Fibroblast of lung (primary cell): Measurements from ENCODE around the gene RPS15. TPM values are rescaled to one million over a fixed set of nuclear protein-coding genes. Genes with fewer than 3 reads are reported as not detected.

Experiments used
- DNase-seq, 2 donors: peaks; one replicate each; pipeline versions ENCODE4 v3.0.0 to v3.0.0-alpha.2; 2010; ENCODE audit warnings: low read depth in 2 of 2
- H2AFZ ChIP-seq: 2 replicates; pipeline ENCODE4 v1.5.1; 2012; ENCODE audit warnings: low read length, control low read depth, inconsistent platforms
- H3K27ac ChIP-seq: 2 replicates; pipeline ENCODE4 v1.5.1; 2011; ENCODE audit warnings: low read length, control low read depth; ENCODE audit not compliant: insufficient read depth
- H3K27me3 ChIP-seq: 2 replicates; pipeline ENCODE4 v1.5.1; 2011; ENCODE audit warnings: mild to moderate bottlenecking, low read length; ENCODE audit not compliant: control insufficient read depth, insufficient read depth
- H3K36me3 ChIP-seq: 2 replicates; pipeline ENCODE4 v1.5.1; 2011; ENCODE audit warnings: low read length; ENCODE audit not compliant: control insufficient read depth, insufficient read depth
- H3K4me1 ChIP-seq: 2 replicates; pipeline ENCODE4 v1.5.1; 2011; ENCODE audit warnings: low read length; ENCODE audit not compliant: control insufficient read depth, insufficient read depth; ENCODE audit errors: extremely low read depth
- H3K4me2 ChIP-seq: 2 replicates; pipeline ENCODE4 v1.5.1; 2011; ENCODE audit warnings: low read length, control low read depth; ENCODE audit not compliant: insufficient read depth; ENCODE audit errors: extremely low read depth
- H3K4me3 ChIP-seq, 4 experiments: fragments of 200-600 bp in 1 of 4; sonication (generic) in 1 of 4; replicated peaks in 1 of 4; 2 replicates each; pipeline ENCODE4 v1.5.1; 2011 to 2016; ENCODE audit warnings: low read length in 4 of 4, low read depth in 3 of 4, mild to moderate bottlenecking in 3 of 4, control low read depth in 2 of 4, inconsistent platforms in 1 of 4, mixed read lengths in 1 of 4; ENCODE audit not compliant: insufficient read depth in 1 of 4; ENCODE audit errors: control extremely low read depth in 1 of 4
- H3K79me2 ChIP-seq: 2 replicates; pipeline ENCODE4 v1.5.1; 2012; ENCODE audit warnings: mild to moderate bottlenecking, low read length, inconsistent platforms; ENCODE audit not compliant: control insufficient read depth, insufficient read depth
- H3K9ac ChIP-seq: 2 replicates; pipeline ENCODE4 v1.5.1; 2011; ENCODE audit warnings: mild to moderate bottlenecking, low read length, control low read depth; ENCODE audit not compliant: insufficient read depth
- H3K9me3 ChIP-seq: 2 replicates; pipeline ENCODE4 v1.5.1; 2012; ENCODE audit warnings: low read depth, low read length; ENCODE audit not compliant: control insufficient read depth, insufficient read depth
- H4K20me1 ChIP-seq: 2 replicates; pipeline ENCODE4 v1.5.1; 2011; ENCODE audit warnings: low read length; ENCODE audit not compliant: control insufficient read depth, insufficient read depth; ENCODE audit errors: extremely low read depth
- EZH2 ChIP-seq: IDR thresholded peaks from 2 replicates; pipeline ENCODE4 v1.5.1; 2012; ENCODE audit warnings: low read length, control low read depth, mild to moderate bottlenecking; ENCODE audit errors: missing control alignments
- polyA plus RNA-seq, 2 donors: library from polyadenylated mRNA; depleted of rRNA in 1 of 2; stranded (reverse) in 1 of 2; unstranded in 1 of 2; fragments of >200 nt; gene quantifications; 2 replicates each; pipeline ENCODE4 v1.2.1, GENCODE V29; 2011 to 2012; ENCODE audit warnings: missing spikeins in 1 of 2
- total RNA-seq: library from RNA; depleted of rRNA; stranded (reverse); fragments of >200 nt; gene quantifications from 2 replicates; pipeline ENCODE4 v1.2.1, GENCODE V29; 2014
- TF ChIP-seq, protein P1 (sequence below), 2 donors: IDR thresholded peaks in 1 of 2; conservative IDR thresholded peaks in 1 of 2; 1 replicate in 1 of 2; 2 replicates in 1 of 2; pipeline ENCODE4 v1.5.1; 2011 to 2012; ENCODE audit warnings: low read length in 2 of 2, control low read depth in 1 of 2, inconsistent platforms in 1 of 2, low read depth in 1 of 2, mild to moderate bottlenecking in 1 of 2

Gene RPS15
- total and polyA plus RNA-seq, 2 donors (not counting 1 experiment from before 2014, with no cell fraction given), result 369 to 878 TPM

DNA sequence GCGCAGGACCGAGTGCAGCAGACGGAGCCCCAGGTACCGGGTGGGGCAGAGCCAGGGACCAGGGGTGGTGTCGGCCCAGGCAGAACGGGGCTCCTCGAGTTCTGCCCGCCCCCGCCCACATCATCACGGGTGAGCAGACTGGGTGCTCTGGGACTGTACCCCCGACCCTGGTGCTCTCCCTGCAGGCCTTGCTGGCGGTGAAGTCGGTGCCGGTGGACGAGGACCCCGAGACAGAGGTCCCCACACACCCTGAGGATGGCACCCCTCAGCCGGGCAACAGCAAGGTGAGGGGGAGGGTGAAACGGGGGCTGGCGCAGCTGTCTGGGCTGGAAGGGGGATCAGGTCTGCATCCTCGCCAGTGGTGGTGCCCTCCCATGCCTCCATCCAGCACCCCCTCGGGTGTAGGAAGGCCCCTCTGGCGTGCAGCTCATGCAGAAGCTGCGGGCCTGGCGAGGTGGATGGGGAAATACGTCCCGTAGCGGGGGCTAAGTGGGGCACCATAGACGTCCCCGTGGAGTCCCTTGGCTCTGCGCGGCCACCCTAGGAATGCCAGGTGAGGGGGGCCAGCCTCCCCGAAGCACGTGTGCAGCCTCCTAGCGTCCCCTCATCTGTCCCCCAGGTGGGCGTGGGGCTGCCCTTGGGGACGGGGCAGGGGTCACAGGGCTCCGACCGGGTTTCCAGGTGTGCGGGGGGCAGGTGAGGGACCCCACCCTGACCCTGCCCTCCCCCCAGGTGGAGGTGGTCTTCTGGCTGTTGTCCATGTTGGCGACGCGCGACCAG lies 18.1 kb downstream of the RPS15 start:
- H3K9me3 ChIP-seq, result no peaks in the 10 kb centered on the region
- H3K4me3 ChIP-seq, result no peak overlapping the region
- H3K4me2 ChIP-seq, result no peak overlapping the region
- H3K36me3 ChIP-seq, result no peaks in the 10 kb centered on the region
- H2AFZ ChIP-seq, result no peak overlapping the region
- peak; percentile 56 for TF ChIP-seq EZH2
- TF ChIP-seq, protein P1, sequence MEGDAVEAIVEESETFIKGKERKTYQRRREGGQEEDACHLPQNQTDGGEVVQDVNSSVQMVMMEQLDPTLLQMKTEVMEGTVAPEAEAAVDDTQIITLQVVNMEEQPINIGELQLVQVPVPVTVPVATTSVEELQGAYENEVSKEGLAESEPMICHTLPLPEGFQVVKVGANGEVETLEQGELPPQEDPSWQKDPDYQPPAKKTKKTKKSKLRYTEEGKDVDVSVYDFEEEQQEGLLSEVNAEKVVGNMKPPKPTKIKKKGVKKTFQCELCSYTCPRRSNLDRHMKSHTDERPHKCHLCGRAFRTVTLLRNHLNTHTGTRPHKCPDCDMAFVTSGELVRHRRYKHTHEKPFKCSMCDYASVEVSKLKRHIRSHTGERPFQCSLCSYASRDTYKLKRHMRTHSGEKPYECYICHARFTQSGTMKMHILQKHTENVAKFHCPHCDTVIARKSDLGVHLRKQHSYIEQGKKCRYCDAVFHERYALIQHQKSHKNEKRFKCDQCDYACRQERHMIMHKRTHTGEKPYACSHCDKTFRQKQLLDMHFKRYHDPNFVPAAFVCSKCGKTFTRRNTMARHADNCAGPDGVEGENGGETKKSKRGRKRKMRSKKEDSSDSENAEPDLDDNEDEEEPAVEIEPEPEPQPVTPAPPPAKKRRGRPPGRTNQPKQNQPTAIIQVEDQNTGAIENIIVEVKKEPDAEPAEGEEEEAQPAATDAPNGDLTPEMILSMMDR (conservative IDR thresholded peaks at IDR 0.05 in 1 of 2, IDR thresholded peaks at IDR 0.05 in 1 of 2; ENCODE audit: low read depth in 1 of 2, low read length in 2 of 2), result no peak
- H3K79me2 ChIP-seq, result no peaks in the 10 kb centered on the region
- peaks cover 38% of the 10 kb centered on the region for H3K27me3 ChIP-seq
- no peak overlapping the region for H3K9ac ChIP-seq
- DNase-seq, result no peak
- H3K4me1 ChIP-seq, result peaks cover 3% of the 10 kb centered on the region
- H4K20me1 ChIP-seq, result no peaks in the 10 kb centered on the region
- H3K27ac ChIP-seq, result no peak overlapping the region

DNA sequence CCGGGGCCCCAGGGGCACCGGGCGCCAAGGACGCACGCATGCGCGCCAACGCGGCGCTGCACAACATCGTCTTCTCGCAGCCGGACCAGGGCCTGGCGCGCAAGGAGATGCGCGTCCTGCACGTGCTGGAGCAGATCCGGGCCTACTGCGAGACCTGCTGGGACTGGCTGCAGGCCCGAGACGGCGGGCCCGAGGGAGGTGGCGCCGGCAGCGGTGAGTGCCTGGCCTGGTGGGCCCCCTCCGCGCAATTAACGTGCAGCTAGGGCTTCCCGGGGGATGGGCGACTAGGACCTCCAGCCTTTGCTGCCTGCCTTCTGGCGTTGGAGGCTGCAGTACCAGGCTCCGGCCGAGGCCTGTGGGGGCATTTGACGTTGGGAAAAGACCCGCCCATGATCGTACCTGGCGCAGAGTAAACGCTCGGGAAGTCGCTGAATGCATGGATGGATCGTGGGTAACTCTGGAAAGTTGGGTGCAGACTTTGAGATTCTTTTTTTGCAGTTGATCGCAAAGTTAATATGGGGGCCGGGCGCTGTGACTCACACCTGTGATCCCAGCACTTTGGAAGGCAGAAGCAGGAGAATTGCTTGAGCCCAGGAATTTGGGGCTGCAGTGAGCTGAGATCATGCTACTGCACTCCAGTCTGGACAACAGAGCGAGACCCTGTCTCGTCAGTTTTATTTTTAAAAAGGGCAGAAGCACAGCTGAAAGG lies 19.0 kb downstream of the RPS15 start:
- H3K27ac ChIP-seq, result no peak overlapping the region
- no peak for DNase-seq
- no peak overlapping the region for H2AFZ ChIP-seq
- H3K4me3 ChIP-seq, result no peak overlapping the region
- peaks cover 30% of the 10 kb centered on the region for H3K27me3 ChIP-seq
- TF ChIP-seq, protein P1 (conservative IDR thresholded peaks at IDR 0.05 in 1 of 2, IDR thresholded peaks at IDR 0.05 in 1 of 2; ENCODE audit: low read depth in 1 of 2, low read length in 2 of 2), result no peak
- peak; percentile 52 for TF ChIP-seq EZH2
- H3K4me1 ChIP-seq, result peaks cover 3% of the 10 kb centered on the region
- H3K79me2 ChIP-seq, result no peaks in the 10 kb centered on the region
- H3K36me3 ChIP-seq, result no peaks in the 10 kb centered on the region
- no peak overlapping the region for H3K4me2 ChIP-seq
- H3K9ac ChIP-seq, result no peak overlapping the region
- H3K9me3 ChIP-seq, result no peaks in the 10 kb centered on the region
- no peaks in the 10 kb centered on the region for H4K20me1 ChIP-seq

DNA sequence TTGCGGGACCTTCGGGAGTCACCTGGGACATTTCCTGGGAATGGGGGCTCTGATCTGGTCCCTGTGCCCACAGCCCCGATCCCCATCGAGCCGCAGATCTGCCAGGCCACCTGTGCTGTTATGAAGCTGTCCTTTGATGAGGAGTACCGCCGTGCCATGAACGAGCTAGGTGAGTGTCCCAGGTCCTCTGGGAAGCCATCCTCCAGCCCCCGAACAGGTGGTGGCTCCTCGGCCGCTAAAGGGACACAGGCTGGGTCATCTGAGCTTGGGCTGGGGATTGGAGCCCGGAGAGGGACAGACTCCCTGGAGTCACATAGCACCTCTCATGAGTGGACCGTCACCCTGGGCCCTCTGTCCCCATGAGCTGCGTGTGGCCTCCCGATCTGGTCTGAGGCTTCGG lies 19.7 kb downstream of the RPS15 start:
- H3K27me3 ChIP-seq, result peaks cover 24% of the 10 kb centered on the region
- no peaks in the 10 kb centered on the region for H3K9me3 ChIP-seq
- no peak for DNase-seq
- H3K36me3 ChIP-seq, result no peaks in the 10 kb centered on the region
- no peak overlapping the region for H3K9ac ChIP-seq
- no peaks in the 10 kb centered on the region for H4K20me1 ChIP-seq
- H3K79me2 ChIP-seq, result no peaks in the 10 kb centered on the region
- H2AFZ ChIP-seq, result no peak overlapping the region
- no peak overlapping the region for H3K4me2 ChIP-seq
- H3K27ac ChIP-seq, result no peak overlapping the region
- H3K4me3 ChIP-seq, result no peak overlapping the region
- no peak for TF ChIP-seq EZH2
- TF ChIP-seq, protein P1 (conservative IDR thresholded peaks at IDR 0.05 in 1 of 2, IDR thresholded peaks at IDR 0.05 in 1 of 2; ENCODE audit: low read depth in 1 of 2, low read length in 2 of 2), result no peak
- H3K4me1 ChIP-seq, result peaks cover 3% of the 10 kb centered on the region
